Bone marrow (tissue), 2 donors: Measurements from ENCODE around the gene ARHGEF12.
A peak's percentile ranks its signal among the peaks of the same experiment; 100 is the strongest.

Source experiments
- DNase-seq, 2 donors: peaks; one replicate each; lab custom pipeline; 2025; lab: John Stamatoyannopoulos, UW

The ARHGEF12 gene

DNA sequence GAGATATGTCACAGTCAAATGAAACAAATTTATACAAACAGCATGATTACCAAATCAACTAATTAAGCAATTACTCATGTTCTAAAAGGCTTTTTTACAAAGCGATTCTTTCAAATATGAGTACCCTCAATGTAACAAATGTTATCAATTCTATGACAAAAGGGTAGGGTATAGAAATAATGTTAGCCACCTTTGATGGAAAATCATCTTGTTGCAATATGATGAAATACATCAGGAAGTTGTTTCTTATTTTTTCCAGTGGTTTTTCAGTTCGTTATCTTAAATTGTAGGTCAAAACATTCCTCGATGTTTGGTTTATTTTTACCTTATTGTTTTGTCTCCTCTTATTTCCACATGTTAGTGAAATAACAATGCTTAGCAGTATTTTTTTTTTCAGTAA is 6.5 kb downstream of the ARHGEF12 start:
- no peak for DNase-seq

DNA sequence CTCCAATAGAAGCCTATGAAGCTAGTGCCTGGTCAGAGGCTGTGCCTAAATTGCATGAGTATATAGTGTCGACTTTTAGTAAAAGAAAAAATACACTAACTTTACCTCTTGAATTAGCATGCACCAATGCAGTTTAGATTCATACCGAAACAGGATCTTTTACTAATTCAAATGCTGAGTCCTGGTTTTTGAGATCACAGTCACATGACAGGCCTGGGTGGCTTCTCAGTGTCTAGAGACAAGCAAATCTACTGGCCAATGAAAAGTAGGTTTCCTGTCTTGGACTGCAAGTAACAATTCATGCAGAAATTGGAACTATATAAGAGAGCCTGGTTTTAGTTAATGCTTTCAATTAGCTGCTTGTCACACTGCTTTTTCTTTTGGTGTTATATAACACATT is 7.2 kb downstream of the ARHGEF12 start:
- DNase-seq: no peak

DNA sequence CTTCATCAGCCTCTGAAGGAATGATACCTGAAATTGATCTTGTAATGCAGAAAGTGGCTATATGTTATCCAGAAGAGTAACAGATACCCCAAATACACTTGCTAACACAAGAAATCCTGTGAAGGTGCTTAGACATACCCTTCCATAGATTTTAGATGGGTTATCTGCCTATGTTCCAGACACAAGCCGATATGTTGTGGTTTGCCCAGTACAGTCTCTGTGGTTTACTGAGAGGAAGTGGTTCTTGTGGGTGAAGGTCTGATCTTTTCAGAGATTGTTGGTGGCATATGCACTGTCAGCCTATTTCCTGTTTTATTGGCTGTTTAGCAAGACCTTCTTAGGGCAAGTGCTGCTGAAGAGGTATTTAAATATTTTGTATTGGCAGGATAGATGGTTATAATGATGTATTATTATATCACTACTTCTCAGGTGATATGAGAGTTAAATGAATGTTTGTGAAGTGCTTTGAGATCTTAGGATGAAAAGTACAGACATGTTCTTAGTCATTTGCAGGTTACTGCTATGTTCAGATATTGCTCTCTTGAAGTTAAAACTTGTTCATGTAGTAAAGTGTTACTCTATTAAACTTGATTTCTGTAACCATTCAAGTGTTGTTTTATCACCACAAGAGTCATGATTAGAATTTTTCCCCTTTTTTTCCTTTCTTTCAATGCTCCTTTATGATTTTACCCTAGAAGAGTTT is 8.2 kb downstream of the ARHGEF12 start:
- peak in 1 of 2 donors; percentile 60 for DNase-seq

DNA sequence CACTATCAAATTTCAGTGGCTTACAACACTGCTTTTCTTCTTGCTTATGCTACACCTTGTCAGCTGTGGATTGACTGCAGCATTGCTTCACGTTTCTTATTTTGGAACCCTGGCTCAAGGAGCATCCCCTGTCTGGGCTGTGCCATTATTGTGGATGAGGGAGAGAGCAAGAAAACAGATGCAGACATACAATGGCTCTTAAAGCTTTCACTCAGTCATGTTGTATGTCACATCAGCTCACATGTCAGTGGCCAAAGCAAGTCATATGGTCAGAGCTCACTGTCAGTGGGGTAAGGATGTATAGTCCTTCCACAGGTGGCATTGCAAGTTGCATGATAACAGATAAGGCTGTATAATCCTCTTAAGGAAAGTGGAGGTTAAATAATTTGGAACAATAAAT is 10.0 kb downstream of the ARHGEF12 start:
- no peak for DNase-seq

GRCh38 chr11:120350637-120351036 is 14.4 kb downstream of the ARHGEF12 start:
- no peak for DNase-seq

- DNase-seq: no peak
Observed at GRCh38 chr11:120352405-120352804, 16.2 kb downstream of the ARHGEF12 start.

- no peak for DNase-seq
Observed at GRCh38 chr11:120354068-120354467, 17.9 kb downstream of the ARHGEF12 start.

DNA sequence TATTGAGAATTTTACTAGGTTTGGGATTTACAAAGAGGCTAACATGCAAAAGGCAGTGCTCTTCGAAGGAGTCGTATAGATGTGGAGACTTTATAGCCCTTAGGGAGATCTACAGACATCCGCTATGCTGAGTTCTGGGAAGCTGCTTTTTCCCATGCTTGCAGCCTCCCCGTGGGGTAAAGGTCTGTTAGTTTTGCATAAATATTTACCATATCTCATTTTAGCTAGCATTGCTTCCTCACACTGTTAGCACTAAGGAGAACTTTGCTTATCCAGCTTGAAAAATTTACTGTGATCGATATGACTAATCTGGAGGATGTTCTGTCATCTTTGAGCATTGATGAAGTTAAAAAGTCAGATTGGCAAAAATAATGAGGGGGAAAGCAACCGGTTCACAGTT is 18.6 kb downstream of the ARHGEF12 start:
- DNase-seq: no peak

GRCh38 chr11:120357620-120358019 is 21.4 kb downstream of the ARHGEF12 start:
- DNase-seq: no peak

DNA sequence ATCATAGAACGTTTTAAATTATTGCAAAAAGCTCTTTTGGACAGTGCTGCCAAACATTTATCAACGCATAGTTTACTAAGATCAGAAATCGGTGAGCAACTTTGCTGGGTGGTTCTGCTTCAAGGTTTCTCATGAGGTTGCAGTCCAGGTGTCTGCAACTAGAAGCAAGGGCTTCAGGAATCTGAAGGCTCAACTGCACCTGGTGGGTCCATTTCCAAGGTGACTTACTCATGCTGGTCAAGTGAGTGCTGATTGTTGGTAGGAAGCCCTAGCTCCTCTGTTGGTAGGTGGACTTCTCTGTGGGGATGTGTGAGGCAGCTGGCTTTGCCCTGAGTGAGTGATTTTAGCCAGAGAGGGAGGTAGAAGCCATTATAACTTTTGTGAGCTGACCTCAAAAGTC is 22.5 kb downstream of the ARHGEF12 start:
- DNase-seq: no peak

DNA sequence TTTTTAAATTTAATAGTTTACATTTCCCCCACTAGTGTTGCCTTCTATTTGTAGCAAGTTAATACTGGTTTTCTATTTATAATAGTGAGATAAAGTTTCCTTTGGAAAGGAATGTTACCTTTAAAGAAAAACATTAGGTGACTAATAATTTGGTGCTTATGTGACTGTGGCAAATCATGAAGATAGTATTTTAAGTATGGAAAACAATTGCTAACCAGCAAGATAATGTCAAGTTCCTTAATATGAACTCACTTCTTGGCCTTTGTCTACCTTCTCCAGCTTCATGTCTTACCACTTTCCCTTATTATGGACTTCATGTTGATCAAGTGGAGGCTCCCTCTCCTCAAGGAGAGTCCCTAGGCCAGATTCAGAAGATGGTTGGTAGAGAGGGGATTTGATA is 27.2 kb downstream of the ARHGEF12 start:
- DNase-seq: no peak

GRCh38 chr11:120365512-120365911 is 29.3 kb downstream of the ARHGEF12 start:
- no peak for DNase-seq

- no peak for DNase-seq
Observed at GRCh38 chr11:120372296-120372695, 36.1 kb downstream of the ARHGEF12 start.

GRCh38 chr11:120375076-120375475 is 38.9 kb downstream of the ARHGEF12 start:
- DNase-seq: no peak

- no peak for DNase-seq
Observed at GRCh38 chr11:120376547-120377182, 40.5 kb downstream of the ARHGEF12 start.

- no peak for DNase-seq
Observed at GRCh38 chr11:120378474-120378873, 42.3 kb downstream of the ARHGEF12 start.

GRCh38 chr11:120381401-120381800 is 45.2 kb downstream of the ARHGEF12 start:
- DNase-seq: no peak

GRCh38 chr11:120383518-120384155 is 47.4 kb downstream of the ARHGEF12 start:
- no peak for DNase-seq

GRCh38 chr11:120384476-120384875 is 48.3 kb downstream of the ARHGEF12 start:
- no peak for DNase-seq

DNA sequence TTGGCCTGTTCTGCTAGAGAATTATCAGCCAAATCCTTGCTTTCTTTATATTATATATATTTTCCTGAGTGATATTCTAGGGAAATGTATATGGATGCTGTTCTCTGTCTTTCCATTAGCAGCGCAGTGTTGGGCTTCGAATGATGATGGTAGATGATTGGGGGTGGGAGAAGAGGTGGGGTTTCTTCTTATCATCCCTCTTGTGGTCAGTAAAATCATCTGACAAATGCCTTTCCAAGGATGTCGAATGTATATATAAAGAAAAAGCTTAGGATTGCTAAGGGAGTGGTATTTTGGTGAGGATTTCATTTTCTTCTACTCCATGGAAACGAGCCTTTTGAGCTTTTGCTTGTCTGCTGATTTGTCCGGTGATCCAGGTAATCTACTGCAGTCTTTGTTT is 48.9 kb downstream of the ARHGEF12 start:
- no peak for DNase-seq

DNA sequence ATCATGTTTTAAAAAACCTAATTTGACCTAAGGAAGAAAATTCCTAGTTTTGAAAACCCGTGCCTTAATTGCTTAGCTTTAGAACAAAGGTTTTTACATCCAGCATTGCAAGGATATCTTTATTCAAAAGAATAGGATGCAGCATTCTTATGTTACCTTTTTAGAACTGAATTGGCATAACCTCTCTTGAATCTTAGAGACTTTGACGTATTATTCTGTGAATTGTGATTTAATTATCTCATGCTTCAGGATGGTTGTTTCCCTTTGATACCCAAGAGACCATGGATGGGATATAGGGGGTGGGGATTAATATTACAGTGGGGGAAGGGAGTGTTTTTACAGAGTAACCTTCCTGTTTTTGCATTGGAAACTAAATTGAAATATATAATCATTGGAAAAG is 49.4 kb downstream of the ARHGEF12 start:
- no peak for DNase-seq

DNA sequence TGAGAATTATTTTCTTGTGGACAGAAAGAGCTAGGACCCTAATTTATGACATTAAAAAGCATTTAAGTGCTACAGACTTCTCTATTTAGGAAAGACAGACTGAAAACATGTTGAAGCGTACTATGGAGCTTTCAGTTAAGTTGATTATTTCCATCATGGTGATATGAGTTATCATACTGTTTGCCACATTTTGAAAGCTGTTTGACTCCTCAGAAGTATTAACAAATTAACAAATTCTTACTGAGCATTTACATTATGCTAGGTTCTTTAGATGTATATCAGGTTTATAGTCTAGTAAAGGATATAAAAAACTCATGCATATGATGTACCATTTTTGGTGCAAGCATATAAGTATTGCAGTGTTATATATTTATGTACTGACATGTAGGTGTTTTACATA is 50.1 kb downstream of the ARHGEF12 start:
- no peak for DNase-seq

DNA sequence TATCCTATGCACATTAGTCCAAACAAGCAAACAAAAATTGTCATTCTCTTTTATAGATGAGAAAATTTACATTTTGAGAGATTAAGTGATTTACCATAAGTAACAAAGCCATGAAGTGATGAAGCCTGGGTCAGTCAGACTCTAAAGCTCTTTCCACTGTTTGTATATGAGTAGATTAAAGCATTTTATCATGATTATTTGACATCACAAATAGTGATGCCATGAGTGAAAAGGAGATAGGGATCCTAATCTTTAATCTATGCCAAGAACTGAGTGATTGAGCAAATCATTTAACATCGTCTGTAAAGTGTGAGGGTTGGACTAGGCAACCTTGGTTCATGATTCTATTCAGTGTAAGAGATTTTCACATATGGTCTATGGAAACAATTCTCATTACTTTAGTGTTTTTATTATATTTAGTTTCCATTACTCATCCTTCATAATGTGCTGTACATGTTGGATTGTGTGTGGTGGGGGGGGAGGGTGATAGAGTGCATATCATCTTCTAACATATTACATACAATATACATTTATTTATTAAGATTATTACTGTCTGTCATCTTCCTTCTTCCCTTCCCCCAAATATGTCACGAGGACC is 50.7 kb downstream of the ARHGEF12 start:
- no peak for DNase-seq
